H9 (cell line): ENCODE results near the gene PCSK6. TPM values are rescaled to one million over a fixed set of nuclear protein-coding genes. Genes with fewer than 3 reads are reported as not detected.

Source experiments
- DNase-seq: peaks from one replicate; pipeline ENCODE4 v3.0.0-alpha.2; 2017
- H2AFZ ChIP-seq: one replicate; pipeline ENCODE4 v1.6.1; 2013; ENCODE audit warnings: mild to moderate bottlenecking, low read length, control low read depth, moderate library complexity
- H2AK5ac ChIP-seq: 2 replicates; pipeline ENCODE4 v1.6.1; 2013; ENCODE audit warnings: low read length, control low read depth, mixed read lengths; ENCODE audit not compliant: insufficient read length
- H2BK120ac ChIP-seq: one replicate; pipeline ENCODE4 v1.6.1; 2013; ENCODE audit warnings: low read depth, mild to moderate bottlenecking, low read length, control low read depth, inconsistent platforms; ENCODE audit not compliant: poor library complexity, severe bottlenecking
- H2BK12ac ChIP-seq: 2 replicates; pipeline ENCODE4 v1.6.1; 2013; ENCODE audit warnings: low read length, control low read depth, mixed read lengths, low read depth; ENCODE audit not compliant: insufficient read length
- H2BK15ac ChIP-seq: 2 replicates; pipeline ENCODE4 v1.6.1; 2013; ENCODE audit warnings: low read depth, low read length, control low read depth
- H2BK20ac ChIP-seq: one replicate; pipeline ENCODE4 v1.6.1; 2013; ENCODE audit warnings: low read depth, mild to moderate bottlenecking, low read length, control low read depth, inconsistent platforms; ENCODE audit not compliant: poor library complexity, severe bottlenecking
- H2BK5ac ChIP-seq: 2 replicates; pipeline ENCODE4 v1.6.1; 2013; ENCODE audit warnings: low read length, control low read depth, mixed read lengths; ENCODE audit not compliant: insufficient read length
- H3K14ac ChIP-seq: 2 replicates; pipeline ENCODE4 v1.6.1; 2013; ENCODE audit warnings: low read length, control low read depth; ENCODE audit not compliant: insufficient read depth
- H3K18ac ChIP-seq: 2 replicates; pipeline ENCODE4 v1.6.1; 2013; ENCODE audit warnings: low read depth, mild to moderate bottlenecking, mixed read lengths, low read length, control low read depth; ENCODE audit not compliant: insufficient read length
- H3K23ac ChIP-seq: 2 replicates; pipeline ENCODE4 v1.6.1; 2013; ENCODE audit warnings: low read length, control low read depth, mixed read lengths, low read depth; ENCODE audit not compliant: insufficient read length
- H3K23me2 ChIP-seq: 2 replicates; pipeline ENCODE4 v1.6.1; 2013; ENCODE audit warnings: low read depth, mild to moderate bottlenecking, mixed read lengths, low read length, control low read depth; ENCODE audit not compliant: insufficient read length, poor library complexity, severe bottlenecking
- H3K27ac ChIP-seq: 2 replicates; pipeline ENCODE4 v1.5.1; 2013; ENCODE audit warnings: low read length, control low read depth, mixed read lengths, low read depth; ENCODE audit not compliant: insufficient read length
- H3K27me3 ChIP-seq: 2 replicates; pipeline ENCODE4 v1.6.1; 2013; ENCODE audit warnings: low read length, control low read depth, inconsistent platforms; ENCODE audit not compliant: insufficient read depth
- H3K4ac ChIP-seq: 2 replicates; pipeline ENCODE4 v1.6.1; 2013; ENCODE audit warnings: low read depth, mild to moderate bottlenecking, control low read depth, inconsistent platforms, low read length, moderate library complexity
- H3K4me1 ChIP-seq: 2 replicates; pipeline ENCODE4 v1.6.1; 2013; ENCODE audit warnings: low read length, control low read depth, inconsistent platforms; ENCODE audit not compliant: insufficient read depth
- H3K4me2 ChIP-seq: 2 replicates; pipeline ENCODE4 v1.6.1; 2013; ENCODE audit warnings: low read length, control low read depth, mixed read lengths; ENCODE audit not compliant: insufficient read length, insufficient read depth
- H3K56ac ChIP-seq: 2 replicates; pipeline ENCODE4 v1.6.1; 2013; ENCODE audit warnings: low read depth, mild to moderate bottlenecking, mixed read lengths, low read length, control low read depth; ENCODE audit not compliant: insufficient read length
- H3K79me1 ChIP-seq: 2 replicates; pipeline ENCODE4 v1.6.1; 2013; ENCODE audit warnings: low read depth, mild to moderate bottlenecking, moderate library complexity, low read length, control low read depth, inconsistent platforms; ENCODE audit not compliant: insufficient read depth, poor library complexity, severe bottlenecking
- H3K79me2 ChIP-seq: 2 replicates; pipeline ENCODE4 v1.6.1; 2013; ENCODE audit warnings: low read length, control low read depth, inconsistent platforms; ENCODE audit not compliant: insufficient read depth
- H3K9ac ChIP-seq: 2 replicates; pipeline ENCODE4 v1.6.1; 2013; ENCODE audit warnings: low read length, control low read depth, mixed read lengths; ENCODE audit not compliant: insufficient read length; ENCODE audit errors: extremely low read depth
- H3K9me3 ChIP-seq: one replicate; pipeline ENCODE4 v1.6.1; 2013; ENCODE audit warnings: low read depth, low read length, inconsistent platforms; ENCODE audit not compliant: control insufficient read depth
- H3T11ph ChIP-seq: one replicate; pipeline ENCODE4 v1.6.1; 2013; ENCODE audit warnings: mild to moderate bottlenecking, low read length, control low read depth, inconsistent platforms
- H4K20me1 ChIP-seq: one replicate; pipeline ENCODE4 v1.6.1; 2013; ENCODE audit not compliant: control insufficient read depth, insufficient read length, insufficient read depth
- H4K5ac ChIP-seq: 2 replicates; pipeline ENCODE4 v1.6.1; 2013; ENCODE audit warnings: low read depth, mild to moderate bottlenecking, mixed read lengths, low read length, control low read depth; ENCODE audit not compliant: insufficient read length
- H4K8ac ChIP-seq: replicated peaks from 2 replicates; pipeline ENCODE4 v1.6.1; 2013; ENCODE audit warnings: low read length, control low read depth, mixed read lengths, low read depth; ENCODE audit not compliant: insufficient read length
- H4K91ac ChIP-seq: 2 replicates; pipeline ENCODE4 v1.6.1; 2013; ENCODE audit warnings: low read depth, mild to moderate bottlenecking, moderate library complexity, mixed read lengths, low read length, control low read depth; ENCODE audit not compliant: insufficient read length
- H3K27ac Mint-ChIP-seq, 3 experiments: 2 replicates in 2 of 3; 3 replicates in 1 of 3; pipeline ENCODE4 v1.8.0; 2020 to 2021; ENCODE audit warnings: mixed read lengths in 3 of 3, mild to moderate bottlenecking in 1 of 3, moderate library complexity in 1 of 3
- H3K27me3 Mint-ChIP-seq: 2 replicates; pipeline ENCODE4 v1.8.0; 2021; ENCODE audit warnings: low read depth, mild to moderate bottlenecking, moderate library complexity, mixed read lengths
- H3K36me3 Mint-ChIP-seq, 3 experiments: 2 replicates in 2 of 3; 3 replicates in 1 of 3; pipeline ENCODE4 v1.8.0; 2020 to 2021; ENCODE audit warnings: low read depth in 3 of 3, mixed read lengths in 3 of 3; ENCODE audit not compliant: insufficient read depth in 1 of 3
- H3K4me1 Mint-ChIP-seq, 2 experiments: 2 replicates each; pipeline ENCODE4 v1.8.0; 2020; ENCODE audit warnings: mixed read lengths in 2 of 2
- H3K4me3 Mint-ChIP-seq, 2 experiments: 2 replicates in 1 of 2; 3 replicates in 1 of 2; pipeline ENCODE4 v1.8.0; 2020 to 2021; ENCODE audit warnings: mild to moderate bottlenecking in 2 of 2, mixed read lengths in 2 of 2, moderate library complexity in 1 of 2
- H3K9me3 Mint-ChIP-seq, 2 experiments: 2 replicates in 1 of 2; 3 replicates in 1 of 2; pipeline ENCODE4 v1.8.0; 2020; ENCODE audit warnings: mild to moderate bottlenecking in 2 of 2, mixed read lengths in 2 of 2, moderate library complexity in 1 of 2
- WGBS: extraction: QIAGEN DNeasy Blood & Tissue Kit; methylation state at CpG from one replicate; pipeline ENCODE4 v1.1.7; 2013; ENCODE audit warnings: missing lambda C conversion rate, low lambda C conversion rate, mixed read lengths; ENCODE audit not compliant: insufficient read length; ENCODE audit errors: extremely low coverage; 5-methylcytosine and 5-hydroxymethylcytosine counted together
- total RNA-seq: library from RNA; stranded (reverse); gene quantifications from 2 replicates; pipeline ENCODE4 v1.2.1, GENCODE V29; 2021
- TF ChIP-seq, protein P1 (sequence below): fragments of 200-600 bp; sonication (generic); conservative IDR thresholded peaks from 3 replicates; pipeline ENCODE4 v1.8.0; 2021; ENCODE audit warnings: antibody characterized with exemption, mild to moderate bottlenecking

The PCSK6 gene
- total RNA-seq, 1 experiment from 2014 or later, result 4.0 TPM

DNA sequence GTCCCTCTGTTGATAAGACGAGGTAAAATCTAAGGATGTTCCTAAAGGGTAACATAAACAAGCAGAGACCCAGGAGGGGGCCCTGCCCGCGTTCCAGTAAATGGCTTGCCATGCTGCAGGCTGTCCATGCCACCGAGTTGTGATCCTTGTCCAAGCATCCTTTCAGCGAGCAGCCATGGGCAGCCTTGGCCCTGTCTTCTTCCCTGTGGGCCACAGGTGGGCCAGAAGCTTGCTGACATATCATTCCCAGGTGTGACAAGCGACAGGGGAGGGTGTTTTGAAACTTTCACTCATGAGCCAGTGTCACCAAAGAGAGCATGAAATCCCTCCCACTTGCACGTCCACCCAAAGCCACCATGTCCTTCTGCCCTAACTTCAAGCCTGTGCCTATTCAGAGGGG lies 53.7 kb downstream of the PCSK6 start:
- Mint-ChIP-seq H3K9me3 (no peaks in the 10 kb centered on the region; a peak in 1 of 5 replicates), H3K27me3 (peaks cover 24% of the 10 kb centered on the region), H3K27ac (no peak overlapping the region), H3K36me3 (no peaks in the 10 kb centered on the region; a peak in 1 of 7 replicates), H3K4me1 (peaks cover 26 to 36% of the 10 kb centered on the region in 2 experiments), H3K4me3 (no peak overlapping the region)
- WGBS, result no CpG with 5 or more reads among the region's 7 CpGs
- Histone ChIP-seq H4K8ac (no peak overlapping the region), H3T11ph (no peak overlapping the region), H3K27ac (no peak overlapping the region), H2BK5ac (no peak overlapping the region), H3K9ac (no peak overlapping the region), H2AK5ac (no peak overlapping the region), H3K18ac (no peak overlapping the region), H3K9me3 (no peaks in the 10 kb centered on the region), H3K23me2 (no peaks in the 10 kb centered on the region), H2AFZ (no peak overlapping the region), H2BK120ac (no peak overlapping the region), H2BK20ac (no peak overlapping the region), H4K91ac (no peak overlapping the region), H3K4ac (no peak overlapping the region), H4K5ac (no peak overlapping the region), H2BK12ac (no peak overlapping the region), H3K79me2 (no peaks in the 10 kb centered on the region), H3K4me1 (no peaks in the 10 kb centered on the region), H3K14ac (no peak overlapping the region), H3K27me3 (no peaks in the 10 kb centered on the region), H3K23ac (no peak overlapping the region), H3K79me1 (no peaks in the 10 kb centered on the region), H4K20me1 (no peaks in the 10 kb centered on the region), H2BK15ac (no peak overlapping the region), H3K56ac (no peak overlapping the region), H3K4me2 (no peak overlapping the region)
- DNase-seq, result no peak
- TF ChIP-seq, protein P1, sequence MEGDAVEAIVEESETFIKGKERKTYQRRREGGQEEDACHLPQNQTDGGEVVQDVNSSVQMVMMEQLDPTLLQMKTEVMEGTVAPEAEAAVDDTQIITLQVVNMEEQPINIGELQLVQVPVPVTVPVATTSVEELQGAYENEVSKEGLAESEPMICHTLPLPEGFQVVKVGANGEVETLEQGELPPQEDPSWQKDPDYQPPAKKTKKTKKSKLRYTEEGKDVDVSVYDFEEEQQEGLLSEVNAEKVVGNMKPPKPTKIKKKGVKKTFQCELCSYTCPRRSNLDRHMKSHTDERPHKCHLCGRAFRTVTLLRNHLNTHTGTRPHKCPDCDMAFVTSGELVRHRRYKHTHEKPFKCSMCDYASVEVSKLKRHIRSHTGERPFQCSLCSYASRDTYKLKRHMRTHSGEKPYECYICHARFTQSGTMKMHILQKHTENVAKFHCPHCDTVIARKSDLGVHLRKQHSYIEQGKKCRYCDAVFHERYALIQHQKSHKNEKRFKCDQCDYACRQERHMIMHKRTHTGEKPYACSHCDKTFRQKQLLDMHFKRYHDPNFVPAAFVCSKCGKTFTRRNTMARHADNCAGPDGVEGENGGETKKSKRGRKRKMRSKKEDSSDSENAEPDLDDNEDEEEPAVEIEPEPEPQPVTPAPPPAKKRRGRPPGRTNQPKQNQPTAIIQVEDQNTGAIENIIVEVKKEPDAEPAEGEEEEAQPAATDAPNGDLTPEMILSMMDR, result no peak
